ENCODE data around the gene GPC6.

GRCh38 chr13:93280688-93281087 lies 54.1 kb downstream of the GPC6 start:
- TF ChIP-seq ESRRA (IDR thresholded peaks at IDR 0.05; ENCODE audit: borderline replicate concordance, low read depth) = no peak
- TF ChIP-seq FOXP1 (CRISPR knock-in tag; IDR thresholded peaks at IDR 0.05) = no peak
- no peak for TF ChIP-seq CTCF (IDR thresholded peaks at IDR 0.05 in 2 of 3, conservative IDR thresholded peaks at IDR 0.05 in 1 of 3; ENCODE audit: insufficient read depth in 2 of 3, low read depth in 1 of 3, low read length in 3 of 3)
- no peak for TF ChIP-seq ZNF280B (CRISPR knock-in tag; IDR thresholded peaks at IDR 0.05)
